Measurements from ENCODE around the gene ANAPC2. TPM values are rescaled to one million over a fixed set of nuclear protein-coding genes. Genes with fewer than 3 reads are reported as not detected.

ANAPC2 gene
- total RNA-seq, 1 experiment from 2014 or later, result 95.4 TPM

GRCh38 chr9:137236238-137236935 is 48.0 kb upstream of the ANAPC2 start:
- no peaks in the 10 kb centered on the region; the same call in 1 of the 2 replicates for H4K20me1 ChIP-seq (ENCODE audit: insufficient read depth)
- H3K79me2 ChIP-seq (ENCODE audit: low read depth), result peaks cover 30% of the 10 kb centered on the region
- no peaks in the 10 kb centered on the region for H3K36me3 ChIP-seq (ENCODE audit: low read depth)
- H2AFZ ChIP-seq, result no peak overlapping the region
- peaks cover 25% of the 10 kb centered on the region for H3K4me1 ChIP-seq (replicated peaks; ENCODE audit: insufficient read depth)
- H3K9me2 ChIP-seq (ENCODE audit: insufficient read depth), result no peaks in the 10 kb centered on the region
- CTCF ChIA-PET, result interaction anchor here (0.6 to 1.8 kb wide), 23 partner anchors 9 to 459 kb away, joined by 3 to 13 read pairs (median 4); partner anchors contain the start of genes NELFB, RNF224, TOR4A and TPRN
- H3K4me3 ChIP-seq, result no peak overlapping the region
- POLR2A ChIA-PET (ENCODE audit: unreplicated experiment), result interaction anchor here (0.6 to 0.8 kb wide), 7 partner anchors 13 to 479 kb away, joined by 3 to 15 read pairs (median 4); partner anchors contain the start of gene NRARP
- H3K9me3 ChIP-seq (ENCODE audit: insufficient read depth, low read depth), result no peaks in the 10 kb centered on the region
- no peak overlapping the region for H3K27ac ChIP-seq
- intact Hi-C loops (cut with micrococcal nuclease; ENCODE audit: unreplicated experiment), result no loop called here
- H3K4me2 ChIP-seq, result no peak overlapping the region
- TF ChIP-seq EZH2 (IDR thresholded peaks at IDR 0.05; ENCODE audit: low read depth) (no peak), CTCF (conservative IDR thresholded peaks at IDR 0.05) (peak; percentile 97)
- peak; percentile 58 to 88 for DNase-seq
- H3K27me3 ChIP-seq (ENCODE audit: insufficient read depth, low read depth), result no peaks in the 10 kb centered on the region
- peaks cover 8% of the 10 kb centered on the region for H3F3A ChIP-seq (ENCODE audit: insufficient read depth, low read depth)
- no TSS peak for BruUV-seq (replicated peaks)

GRCh38 chr9:137235424-137236237 is 47.3 kb upstream of the ANAPC2 start:
- Histone ChIP-seq H3K36me3 (ENCODE audit: low read depth) (no peaks in the 10 kb centered on the region), H4K20me1 (ENCODE audit: insufficient read depth) (no peaks in the 10 kb centered on the region; the same call in 1 of the 2 replicates), H3K9me2 (ENCODE audit: insufficient read depth) (no peaks in the 10 kb centered on the region), H3K4me3 (no peak overlapping the region), H3K4me2 (no peak overlapping the region), H3K9me3 (ENCODE audit: insufficient read depth, low read depth) (no peaks in the 10 kb centered on the region), H3K4me1 (replicated peaks; ENCODE audit: insufficient read depth) (peaks cover 25% of the 10 kb centered on the region), H3K27ac (no peak overlapping the region), H2AFZ (no peak overlapping the region), H3K27me3 (ENCODE audit: insufficient read depth, low read depth) (no peaks in the 10 kb centered on the region), H3F3A (ENCODE audit: insufficient read depth, low read depth) (peaks cover 8% of the 10 kb centered on the region), H3K79me2 (ENCODE audit: low read depth) (peaks cover 30% of the 10 kb centered on the region)
- CTCF ChIA-PET, result interaction anchor here (0.6 to 1.8 kb wide), 7 partner anchors 21 to 189 kb away, joined by 3 to 10 read pairs (median 6); partner anchors contain the start of gene TOR4A
- intact Hi-C loops (cut with micrococcal nuclease; ENCODE audit: unreplicated experiment), result no loop called here
- POLR2A ChIA-PET (ENCODE audit: unreplicated experiment), result interaction anchor here (0.6 to 0.8 kb wide), 2 partner anchors 12 to 106 kb away, joined by 3 to 7 read pairs; no protein-coding TSS in a partner anchor
- BruUV-seq (replicated peaks), result no TSS peak
- TF ChIP-seq EZH2 (IDR thresholded peaks at IDR 0.05; ENCODE audit: low read depth), result no peak
- TF ChIP-seq CTCF (conservative IDR thresholded peaks at IDR 0.05), result no peak
- DNase-seq, result no peak

- Histone ChIP-seq H4K20me1 (ENCODE audit: insufficient read depth) (no peaks in the 10 kb centered on the region; the same call in 1 of the 2 replicates), H3F3A (ENCODE audit: insufficient read depth, low read depth) (peaks cover 2% of the 10 kb centered on the region), H3K9me3 (ENCODE audit: insufficient read depth, low read depth) (no peaks in the 10 kb centered on the region), H3K27ac (no peak overlapping the region), H3K4me1 (replicated peaks; ENCODE audit: insufficient read depth) (peaks cover 25% of the 10 kb centered on the region), H3K9me2 (ENCODE audit: insufficient read depth) (no peaks in the 10 kb centered on the region), H3K27me3 (ENCODE audit: insufficient read depth, low read depth) (no peaks in the 10 kb centered on the region), H3K36me3 (ENCODE audit: low read depth) (no peaks in the 10 kb centered on the region), H2AFZ (no peak overlapping the region), H3K4me2 (no peak overlapping the region), H3K79me2 (ENCODE audit: low read depth) (peaks cover 28% of the 10 kb centered on the region), H3K4me3 (no peak overlapping the region)
- intact Hi-C loops (cut with micrococcal nuclease; ENCODE audit: unreplicated experiment), result no loop called here
- ChIA-PET POLR2A (ENCODE audit: unreplicated experiment) (no interaction called here), CTCF (interaction anchor here (0.7 kb wide), 1 partner anchor 109 kb away, joined by 4 read pairs; no protein-coding TSS in a partner anchor)
- DNase-seq, result no peak
- TF ChIP-seq CTCF (conservative IDR thresholded peaks at IDR 0.05), result no peak
- no peak for TF ChIP-seq EZH2 (IDR thresholded peaks at IDR 0.05; ENCODE audit: low read depth)
- BruUV-seq (replicated peaks), result no TSS peak
Measured at GRCh38 chr9:137234758-137235423, 46.5 kb upstream of the ANAPC2 start.

Measured in PC-9 (cell line).